ENCODE measurements around the gene CORO2B. TPM values are rescaled to one million over a fixed set of nuclear protein-coding genes. Genes with fewer than 3 reads are reported as not detected.

The CORO2B gene
- total and polyA plus RNA-seq, 9 of the 15 experiments (the other 6 are each of a cell fraction or from before 2014, with no cell fraction given): not detected

GRCh38 chr15:68587769-68588385 is 9.1 kb downstream of the CORO2B start:
- ChIA-PET POLR2A (interaction anchor here (0.6 kb wide), 1 partner anchor 13 kb away, joined by 3 read pairs; no protein-coding TSS in a partner anchor), CTCF (ENCODE audit: low intra/inter-chr PET ratio) (no interaction called here)
- H3K9me1 ChIP-seq (ENCODE audit: control insufficient read depth, insufficient read depth, low read length): no peaks in the 10 kb centered on the region
- no peak overlapping the region for H3K4me2 ChIP-seq (ENCODE audit: insufficient read depth, low read length)
- no TSS peak for BruUV-seq (replicated peaks)
- DNase-seq (ENCODE audit: extremely low read depth in 1 of 4, low spot score in 3 of 4) (no peak), FAIRE-seq (no peak), ATAC-seq (no peak)
- 0% methylated on average over 3 of the region's 4 CpGs for WGBS (ENCODE audit: insufficient coverage, low coverage, missing lambda C conversion rate)
- no peaks in the 10 kb centered on the region for H3K9me3 ChIP-seq (replicated peaks; ENCODE audit: control insufficient read depth, insufficient read depth, low read depth, low read length)
- no peak overlapping the region for H3K27ac ChIP-seq (ENCODE audit: extremely low read depth, low read depth, low read length)
- no peaks in the 10 kb centered on the region for H3K79me2 ChIP-seq (ENCODE audit: control insufficient read depth, insufficient read depth, low read length)
- H2AFZ ChIP-seq (ENCODE audit: low read depth, low read length): no peak overlapping the region
- no peak overlapping the region for H3K4me3 ChIP-seq
- TF ChIP-seq ZNF75A (CRISPR knock-in tag; IDR thresholded peaks at IDR 0.05): no peak
- TF ChIP-seq BRF2 (IDR thresholded peaks at IDR 0.05; ENCODE audit: borderline replicate concordance, insufficient read depth, insufficient read length): no peak
- no peak for TF ChIP-seq FOXJ2 (tag; IDR thresholded peaks at IDR 0.05)
- TF ChIP-seq HMBOX1 (IDR thresholded peaks at IDR 0.05): no peak
- TF ChIP-seq HSF4 (CRISPR knock-in tag; IDR thresholded peaks at IDR 0.05; ENCODE audit: borderline replicate concordance): no peak
- no peak for TF ChIP-seq ZNF184 (CRISPR knock-in tag; IDR thresholded peaks at IDR 0.05)
- no peak for TF ChIP-seq RFX1 (IDR thresholded peaks at IDR 0.05)
- TF ChIP-seq ZBTB34 (CRISPR knock-in tag; IDR thresholded peaks at IDR 0.05): no peak
- TF ChIP-seq KDM5B (IDR thresholded peaks at IDR 0.05; ENCODE audit: insufficient replicate concordance, low read depth, low read length): no peak
- H3K36me3 ChIP-seq (ENCODE audit: control insufficient read depth, insufficient read depth, low read length): no peaks in the 10 kb centered on the region
- peaks cover 10 to 58% of the 10 kb centered on the region in 2 experiments; a peak in 3 of 5 replicates for H3K27me3 ChIP-seq (ENCODE audit: control insufficient read depth in 2 of 2, insufficient read depth in 2 of 2, low read length in 2 of 2)
- H3K4me1 ChIP-seq (replicated peaks in 1 of 2; ENCODE audit: control insufficient read depth in 2 of 2, insufficient read depth in 2 of 2, low read length in 2 of 2): no peaks in the 10 kb centered on the region; a peak in 1 of 5 replicates
- no peak overlapping the region for H3K9ac ChIP-seq (ENCODE audit: insufficient read depth in 1 of 2, low read depth in 2 of 2, low read length in 2 of 2)
- in situ Hi-C loops (cut with MboI) (no loop called here), intact Hi-C loops (cut with micrococcal nuclease) (no loop called here)
- H4K20me1 ChIP-seq (replicated peaks; ENCODE audit: control insufficient read depth, insufficient read depth, low read length): peaks cover 10% of the 10 kb centered on the region; the same call in 1 of the 2 replicates

Data from K562 (cell line).